ENCODE results near the gene GIMAP8. TPM values are rescaled to one million over a fixed set of nuclear protein-coding genes. Genes with fewer than 3 reads are reported as not detected.

Gene GIMAP8
- 1 to 10 TPM in 1 of 2 donors, under 1 TPM in 1; 0.99 to 5.4 TPM for total RNA-seq

DNA sequence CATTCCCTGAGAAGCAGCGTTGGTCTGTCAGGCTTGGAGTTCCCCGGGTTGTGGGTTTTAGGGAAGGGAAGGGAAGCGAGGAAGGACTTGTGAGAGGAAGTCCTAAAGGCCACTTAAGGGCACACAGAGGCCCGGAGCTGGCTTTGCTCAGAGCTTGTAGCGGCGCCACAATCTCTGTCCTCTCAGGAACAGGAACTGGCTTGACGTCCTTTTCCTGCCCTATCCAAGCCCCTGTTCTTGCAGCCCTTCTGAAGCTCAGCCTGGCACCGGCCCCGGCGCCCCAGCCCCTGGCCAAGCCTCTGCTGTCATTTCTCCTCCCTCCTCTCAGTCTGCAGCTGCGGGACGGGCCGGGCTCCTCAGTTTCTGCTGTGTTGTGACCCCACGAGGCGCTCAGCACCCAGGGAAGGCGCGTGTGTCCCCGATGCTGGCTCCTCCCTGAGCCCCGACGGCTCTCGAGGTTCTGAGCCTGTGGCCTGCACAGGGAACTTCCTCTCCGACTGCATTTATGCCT, at the start of gene GIMAP8:
GIMAP8 (plus strand) TSS at position 140 of the 511 bp plus-strand sequence. CDS start 16,069 bp downstream, outside the sequence.
- peaks cover 16% of the 10 kb centered on the region for H3K4me1 ChIP-seq
- no peak within 1 kb of the TSS for H3K4me3 ChIP-seq
- H3K9me3 ChIP-seq, result no peaks in the 10 kb centered on the region
- WGBS, 2 donors, result 35 to 44% methylated on average over 11 to 21 of the region's 22 CpGs
- H3K27me3 ChIP-seq, result peaks cover 0 to 3% of the 10 kb centered on the region in 2 donors
- peak in 2 of 3 donors; percentile 18 for TF ChIP-seq POLR2A (IDR thresholded peaks at IDR 0.05)
- TF ChIP-seq, protein P1, sequence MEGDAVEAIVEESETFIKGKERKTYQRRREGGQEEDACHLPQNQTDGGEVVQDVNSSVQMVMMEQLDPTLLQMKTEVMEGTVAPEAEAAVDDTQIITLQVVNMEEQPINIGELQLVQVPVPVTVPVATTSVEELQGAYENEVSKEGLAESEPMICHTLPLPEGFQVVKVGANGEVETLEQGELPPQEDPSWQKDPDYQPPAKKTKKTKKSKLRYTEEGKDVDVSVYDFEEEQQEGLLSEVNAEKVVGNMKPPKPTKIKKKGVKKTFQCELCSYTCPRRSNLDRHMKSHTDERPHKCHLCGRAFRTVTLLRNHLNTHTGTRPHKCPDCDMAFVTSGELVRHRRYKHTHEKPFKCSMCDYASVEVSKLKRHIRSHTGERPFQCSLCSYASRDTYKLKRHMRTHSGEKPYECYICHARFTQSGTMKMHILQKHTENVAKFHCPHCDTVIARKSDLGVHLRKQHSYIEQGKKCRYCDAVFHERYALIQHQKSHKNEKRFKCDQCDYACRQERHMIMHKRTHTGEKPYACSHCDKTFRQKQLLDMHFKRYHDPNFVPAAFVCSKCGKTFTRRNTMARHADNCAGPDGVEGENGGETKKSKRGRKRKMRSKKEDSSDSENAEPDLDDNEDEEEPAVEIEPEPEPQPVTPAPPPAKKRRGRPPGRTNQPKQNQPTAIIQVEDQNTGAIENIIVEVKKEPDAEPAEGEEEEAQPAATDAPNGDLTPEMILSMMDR (IDR thresholded peaks at IDR 0.05), result no peak
- H3K27ac ChIP-seq, result peak within 1 kb of the TSS in 3 of 4 donors; percentile 30 to 72 (median 56)
- DNase-seq (peak in 3 of 4 donors; percentile 25 to 68 (median 28)), ATAC-seq (peak; percentile 29)
- no peaks in the 10 kb centered on the region for H3K36me3 ChIP-seq (replicated peaks in 1 of 2; ENCODE audit: insufficient read depth in 1 of 2, low read depth in 2 of 2)
- intact Hi-C loops (cut with DNase I), result no loop called here

DNA sequence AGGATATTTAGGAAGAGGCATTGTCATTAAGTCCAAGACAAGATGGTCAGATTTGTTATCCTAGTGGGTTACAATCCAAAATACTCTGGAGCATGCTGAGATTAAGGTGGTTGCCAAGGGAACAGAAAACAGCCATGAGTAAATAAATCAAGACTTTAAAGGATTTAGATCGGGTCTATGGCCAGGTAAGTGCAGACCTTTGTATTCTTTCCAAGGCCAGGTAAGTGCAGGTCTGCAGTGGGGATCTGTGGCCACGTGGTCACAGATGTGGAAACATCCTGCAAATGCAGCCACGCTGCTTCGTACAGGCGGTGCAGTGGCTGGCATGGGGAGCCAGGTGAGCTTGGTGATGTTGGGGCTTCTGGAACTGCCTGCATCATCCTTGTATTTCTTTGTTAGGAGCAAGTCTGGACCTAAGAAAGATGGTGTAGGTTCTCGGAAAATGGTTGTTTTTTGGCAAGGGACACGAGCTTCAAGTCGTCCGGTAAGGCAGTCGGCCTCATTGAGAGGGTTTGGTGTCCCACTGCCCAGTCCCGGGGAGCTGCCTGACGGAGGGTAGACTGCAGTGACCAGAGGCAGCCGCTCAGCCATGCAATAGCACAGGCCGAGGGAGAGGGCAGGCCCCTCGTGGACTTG, 49.5 kb upstream of the GIMAP8 start:
- TF ChIP-seq, protein P1 (IDR thresholded peaks at IDR 0.05), result no peak
- TF ChIP-seq POLR2A (IDR thresholded peaks at IDR 0.05), result no peak
- ATAC-seq (no peak), DNase-seq (peak in 3 of 4 donors; percentile 12 to 39 (median 36))
- H3K4me3 ChIP-seq, result no peak overlapping the region
- peaks cover 0 to 3% of the 10 kb centered on the region in 2 donors for H3K36me3 ChIP-seq (replicated peaks in 1 of 2; ENCODE audit: insufficient read depth in 1 of 2, low read depth in 2 of 2)
- intact Hi-C loops (cut with DNase I), result loop anchor here (10.0 kb wide), 1 partner anchor 116 kb away; no protein-coding TSS in a partner anchor
- 66 to 77% methylated on average over 15 of the region's 15 CpGs for WGBS, 2 donors
- H3K9me3 ChIP-seq, result no peaks in the 10 kb centered on the region
- peak overlapping the region in 2 of 4 donors; percentile 5 to 8 for H3K27ac ChIP-seq
- peaks cover 38% of the 10 kb centered on the region for H3K4me1 ChIP-seq
- H3K27me3 ChIP-seq, result no peaks in the 10 kb centered on the region

DNA sequence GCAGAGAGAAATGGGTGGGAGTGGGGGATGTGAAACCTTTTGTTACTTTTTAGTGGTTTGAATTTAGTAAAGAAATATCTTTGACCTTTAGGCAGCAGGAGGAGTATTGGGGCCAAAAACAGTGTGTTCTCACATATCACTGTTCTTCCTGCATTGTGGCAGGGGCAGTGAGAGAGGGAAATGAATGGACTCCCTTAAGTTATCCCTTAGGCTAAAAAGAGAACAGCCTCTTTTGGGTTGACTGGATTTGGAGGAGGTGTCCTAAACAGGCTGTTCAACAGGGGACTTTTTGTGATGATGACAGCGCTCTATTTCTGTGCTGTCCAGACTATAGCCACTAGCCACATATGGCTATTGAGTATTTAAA, 49.0 kb upstream of the GIMAP8 start:
- WGBS, 2 donors, result 89 to 100% methylated on average over 1 of the region's 1 CpG
- H3K36me3 ChIP-seq (replicated peaks in 1 of 2; ENCODE audit: insufficient read depth in 1 of 2, low read depth in 2 of 2), result peaks cover 0 to 3% of the 10 kb centered on the region in 2 donors
- TF ChIP-seq POLR2A (IDR thresholded peaks at IDR 0.05), result no peak
- TF ChIP-seq, protein P1 (IDR thresholded peaks at IDR 0.05), result no peak
- H3K27ac ChIP-seq, result no peak overlapping the region
- no peak overlapping the region for H3K4me3 ChIP-seq
- DNase-seq, result no peak
- H3K27me3 ChIP-seq, result no peaks in the 10 kb centered on the region
- H3K9me3 ChIP-seq, result no peaks in the 10 kb centered on the region
- peaks cover 43% of the 10 kb centered on the region for H3K4me1 ChIP-seq
- intact Hi-C loops (cut with DNase I), result loop anchor here (10.0 kb wide), 1 partner anchor 117 kb away; no protein-coding TSS in a partner anchor
- ATAC-seq, result no peak

DNA sequence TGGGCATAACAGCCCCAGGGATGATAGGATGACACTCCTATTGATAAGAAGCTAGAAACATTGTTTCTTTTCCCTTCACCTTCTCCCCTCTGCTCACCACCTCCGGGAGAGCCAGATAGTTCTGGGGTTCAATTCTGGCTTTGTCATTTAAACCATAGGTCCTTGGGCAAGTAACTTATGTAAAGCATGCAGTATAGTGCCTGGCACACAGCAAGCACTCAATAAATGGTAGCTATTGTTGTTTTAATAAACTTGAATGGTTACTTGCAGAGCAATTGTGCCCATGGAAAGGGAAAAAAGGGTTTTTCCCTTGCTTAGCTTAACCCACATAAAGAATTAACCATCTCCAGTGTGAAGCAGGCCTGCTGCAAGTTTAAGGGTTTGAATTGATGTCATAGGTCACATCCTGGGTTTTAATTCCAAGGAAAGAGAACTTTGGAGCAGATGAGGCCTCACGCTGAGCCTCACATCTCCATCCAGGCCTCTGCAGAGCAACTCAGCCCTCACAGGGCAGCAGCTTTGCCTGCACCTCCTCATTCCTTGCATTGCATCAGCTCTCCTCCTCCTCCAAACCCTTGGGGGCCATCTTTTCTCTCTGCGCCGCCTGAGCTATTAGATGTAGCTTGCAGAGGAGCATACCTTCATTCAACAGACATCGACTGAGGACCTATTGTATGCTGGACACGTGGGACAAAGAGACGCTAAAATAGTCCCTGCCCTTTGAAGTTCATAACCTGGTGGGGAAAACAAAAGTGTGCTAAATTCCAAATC, 48.4 kb upstream of the GIMAP8 start:
- H3K27ac ChIP-seq, result no peak overlapping the region

More for the DNA sequence above, 48.4 kb upstream of the GIMAP8 start:
- DNase-seq, result peak in 1 of 4 donors; percentile 3
- ATAC-seq, result no peak
- H3K36me3 ChIP-seq (replicated peaks in 1 of 2; ENCODE audit: insufficient read depth in 1 of 2, low read depth in 2 of 2), result peaks cover 0 to 3% of the 10 kb centered on the region in 2 donors
- intact Hi-C loops (cut with DNase I), result loop anchor here (10.0 kb wide), 1 partner anchor 117 kb away; no protein-coding TSS in a partner anchor
- WGBS, 2 donors, result 89 to 93% methylated on average over 7 of the region's 7 CpGs
- TF ChIP-seq, protein P1 (IDR thresholded peaks at IDR 0.05), result no peak
- TF ChIP-seq POLR2A (IDR thresholded peaks at IDR 0.05), result no peak
- no peaks in the 10 kb centered on the region for H3K27me3 ChIP-seq
- no peaks in the 10 kb centered on the region for H3K9me3 ChIP-seq
- H3K4me3 ChIP-seq, result no peak overlapping the region
- H3K4me1 ChIP-seq, result peaks cover 49% of the 10 kb centered on the region
